ENCODE measurements around the gene PALLD. TPM values are rescaled to one million over a fixed set of nuclear protein-coding genes. Genes with fewer than 3 reads are reported as not detected.

PALLD gene
- total and polyA plus RNA-seq, 2 donors = 24.3 to 83.0 TPM

GRCh38 chr4:168682898-168683500 is 186.1 kb downstream of the PALLD start:
- WGBS = 91% methylated on average over 3 of the region's 3 CpGs

DNA sequence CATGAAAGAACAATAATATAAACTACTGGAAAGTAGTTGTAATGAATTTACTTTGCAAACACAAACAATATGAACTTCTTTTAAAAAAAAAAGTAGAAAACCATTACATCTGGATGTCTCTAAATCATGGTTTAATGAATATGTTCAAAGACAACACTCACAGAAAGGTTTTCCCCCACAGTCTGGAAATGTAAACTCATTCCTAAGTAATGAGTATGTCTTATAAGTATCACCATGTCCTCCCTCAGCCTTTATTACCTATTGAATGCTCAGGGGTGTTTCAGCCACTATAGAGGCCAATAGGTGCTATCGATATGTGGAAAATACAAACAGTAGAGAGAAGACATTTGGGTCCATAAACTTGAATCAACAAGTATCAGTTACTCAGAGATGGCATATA is 186.7 kb downstream of the PALLD start:
- H3K36me3 ChIP-seq (ENCODE audit: control insufficient read depth in 2 of 2, insufficient read depth in 2 of 2, low read length in 1 of 2) = peaks cover 0 to 2% of the 10 kb centered on the region in 2 donors
- DNase-seq (ENCODE audit: low read depth in 6 of 9, low spot score in 9 of 9) = no peak
- H3K27me3 ChIP-seq (ENCODE audit: control insufficient read depth in 2 of 2, insufficient read depth in 1 of 2, low read length in 1 of 2) = no peaks in the 10 kb centered on the region
- no peaks in the 10 kb centered on the region for H3K4me1 ChIP-seq (ENCODE audit: control insufficient read depth in 2 of 2, insufficient read depth in 2 of 2, low read length in 2 of 2)
- 98% methylated on average over 1 of the region's 1 CpG for WGBS
- H3K4me3 ChIP-seq (ENCODE audit: low read length in 2 of 2) = no peak overlapping the region
- no peaks in the 10 kb centered on the region for H3K9me3 ChIP-seq (ENCODE audit: control insufficient read depth in 2 of 2, insufficient read depth in 1 of 2, low read length in 1 of 2)
- no peak overlapping the region for H3K27ac ChIP-seq (ENCODE audit: low read depth in 1 of 2, low read length in 1 of 2)

More at GRCh38 chr4:168682898-168683500, 186.1 kb downstream of the PALLD start:
- DNase-seq (ENCODE audit: low read depth in 6 of 9, low spot score in 9 of 9) = no peak
- Histone ChIP-seq H3K27me3 (ENCODE audit: control insufficient read depth in 2 of 2, insufficient read depth in 1 of 2, low read length in 1 of 2) (no peaks in the 10 kb centered on the region), H3K27ac (ENCODE audit: low read depth in 1 of 2, low read length in 1 of 2) (no peak overlapping the region), H3K4me3 (ENCODE audit: low read length in 2 of 2) (no peak overlapping the region), H3K9me3 (ENCODE audit: control insufficient read depth in 2 of 2, insufficient read depth in 1 of 2, low read length in 1 of 2) (no peaks in the 10 kb centered on the region), H3K4me1 (ENCODE audit: control insufficient read depth in 2 of 2, insufficient read depth in 2 of 2, low read length in 2 of 2) (no peaks in the 10 kb centered on the region), H3K36me3 (ENCODE audit: control insufficient read depth in 2 of 2, insufficient read depth in 2 of 2, low read length in 1 of 2) (peaks cover 0 to 2% of the 10 kb centered on the region in 2 donors)

GRCh38 chr4:168685136-168685809 is 188.4 kb downstream of the PALLD start:
- Histone ChIP-seq H3K4me3 (ENCODE audit: low read length in 2 of 2) (no peak overlapping the region), H3K27ac (ENCODE audit: low read depth in 1 of 2, low read length in 1 of 2) (no peak overlapping the region), H3K4me1 (ENCODE audit: control insufficient read depth in 2 of 2, insufficient read depth in 2 of 2, low read length in 2 of 2) (no peaks in the 10 kb centered on the region), H3K27me3 (ENCODE audit: control insufficient read depth in 2 of 2, insufficient read depth in 1 of 2, low read length in 1 of 2) (no peaks in the 10 kb centered on the region), H3K36me3 (ENCODE audit: control insufficient read depth in 2 of 2, insufficient read depth in 2 of 2, low read length in 1 of 2) (peaks cover 0 to 3% of the 10 kb centered on the region in 2 donors), H3K9me3 (ENCODE audit: control insufficient read depth in 2 of 2, insufficient read depth in 1 of 2, low read length in 1 of 2) (no peaks in the 10 kb centered on the region)
- DNase-seq (ENCODE audit: low read depth in 6 of 9, low spot score in 9 of 9) = no peak
- WGBS = 78% methylated on average over 8 of the region's 8 CpGs

DNA sequence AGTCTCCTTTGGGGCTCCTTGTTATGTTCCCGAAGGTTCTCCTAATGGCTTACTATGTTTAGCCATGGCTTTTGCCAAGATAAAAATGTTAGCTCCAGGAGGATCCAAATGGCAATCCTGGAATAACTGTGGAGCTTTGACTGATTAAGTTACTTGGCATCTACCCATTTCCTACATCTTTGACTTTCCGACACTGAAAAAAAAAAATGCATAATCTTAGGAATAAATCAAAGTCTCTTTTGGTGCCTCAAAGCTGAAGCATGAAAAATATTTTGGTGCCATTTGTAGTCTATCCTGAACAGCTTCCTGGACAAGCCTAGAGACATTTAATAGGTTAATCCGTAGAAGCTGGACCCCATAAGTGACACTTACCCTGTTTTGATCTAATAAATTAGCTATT is 191.7 kb downstream of the PALLD start:
- no peaks in the 10 kb centered on the region for H3K27me3 ChIP-seq (ENCODE audit: control insufficient read depth in 2 of 2, insufficient read depth in 1 of 2, low read length in 1 of 2)
- 95% methylated on average over 3 of the region's 3 CpGs for WGBS
- no peaks in the 10 kb centered on the region for H3K9me3 ChIP-seq (ENCODE audit: control insufficient read depth in 2 of 2, insufficient read depth in 1 of 2, low read length in 1 of 2)
- no peak overlapping the region for H3K27ac ChIP-seq (ENCODE audit: low read depth in 1 of 2, low read length in 1 of 2)
- no peak overlapping the region for H3K4me3 ChIP-seq (ENCODE audit: low read length in 2 of 2)
- DNase-seq (ENCODE audit: low read depth in 6 of 9, low spot score in 9 of 9) = no peak
- no peaks in the 10 kb centered on the region for H3K4me1 ChIP-seq (ENCODE audit: control insufficient read depth in 2 of 2, insufficient read depth in 2 of 2, low read length in 2 of 2)
- H3K36me3 ChIP-seq (ENCODE audit: control insufficient read depth in 2 of 2, insufficient read depth in 2 of 2, low read length in 1 of 2) = peaks cover 0 to 16% of the 10 kb centered on the region in 2 donors

- Histone ChIP-seq H3K36me3 (ENCODE audit: control insufficient read depth in 2 of 2, insufficient read depth in 2 of 2, low read length in 1 of 2) (peaks cover 0 to 16% of the 10 kb centered on the region in 2 donors), H3K27me3 (ENCODE audit: control insufficient read depth in 2 of 2, insufficient read depth in 1 of 2, low read length in 1 of 2) (no peaks in the 10 kb centered on the region), H3K9me3 (ENCODE audit: control insufficient read depth in 2 of 2, insufficient read depth in 1 of 2, low read length in 1 of 2) (no peaks in the 10 kb centered on the region), H3K4me3 (ENCODE audit: low read length in 2 of 2) (no peak overlapping the region), H3K4me1 (ENCODE audit: control insufficient read depth in 2 of 2, insufficient read depth in 2 of 2, low read length in 2 of 2) (no peaks in the 10 kb centered on the region), H3K27ac (ENCODE audit: low read depth in 1 of 2, low read length in 1 of 2) (no peak overlapping the region)
- DNase-seq (ENCODE audit: low read depth in 6 of 9, low spot score in 9 of 9) = no peak
- WGBS = 96% methylated on average over 1 of the region's 1 CpG
These were observed 192.9 kb downstream of the PALLD start for GRCh38 chr4:168689791-168690190.

DNA sequence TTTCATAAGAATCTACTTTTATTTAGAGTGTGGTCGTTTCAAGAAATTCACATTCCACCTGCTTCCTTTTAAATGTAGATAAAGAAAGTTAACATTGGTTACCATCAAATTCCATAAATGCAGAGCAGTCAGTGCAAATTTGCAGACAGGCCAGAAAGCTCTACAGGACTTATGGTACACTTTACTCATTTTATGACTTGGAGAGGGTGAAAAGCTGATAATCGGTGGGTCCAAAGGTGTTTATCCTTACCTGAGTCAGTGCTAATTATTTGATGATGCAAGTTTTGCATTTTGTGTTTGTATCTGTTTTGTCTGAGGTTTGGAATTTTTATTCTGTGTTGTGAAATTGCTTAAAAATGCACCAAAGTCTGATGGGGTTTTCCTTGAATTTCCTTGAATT is 193.3 kb downstream of the PALLD start:
- H3K4me3 ChIP-seq (ENCODE audit: low read length in 2 of 2) = no peak overlapping the region
- no peaks in the 10 kb centered on the region for H3K9me3 ChIP-seq (ENCODE audit: control insufficient read depth in 2 of 2, insufficient read depth in 1 of 2, low read length in 1 of 2)
- H3K4me1 ChIP-seq (ENCODE audit: control insufficient read depth in 2 of 2, insufficient read depth in 2 of 2, low read length in 2 of 2) = no peaks in the 10 kb centered on the region
- H3K36me3 ChIP-seq (ENCODE audit: control insufficient read depth in 2 of 2, insufficient read depth in 2 of 2, low read length in 1 of 2) = peaks cover 0 to 14% of the 10 kb centered on the region in 2 donors
- DNase-seq (ENCODE audit: low read depth in 6 of 9, low spot score in 9 of 9) = no peak
- H3K27ac ChIP-seq (ENCODE audit: low read depth in 1 of 2, low read length in 1 of 2) = no peak overlapping the region
- H3K27me3 ChIP-seq (ENCODE audit: control insufficient read depth in 2 of 2, insufficient read depth in 1 of 2, low read length in 1 of 2) = no peaks in the 10 kb centered on the region
- 47% methylated on average over 2 of the region's 2 CpGs for WGBS

GRCh38 chr4:168691631-168692369 is 194.9 kb downstream of the PALLD start:
- 96% methylated on average over 6 of the region's 6 CpGs for WGBS
- Histone ChIP-seq H3K9me3 (ENCODE audit: control insufficient read depth in 2 of 2, insufficient read depth in 1 of 2, low read length in 1 of 2) (no peaks in the 10 kb centered on the region), H3K4me1 (ENCODE audit: control insufficient read depth in 2 of 2, insufficient read depth in 2 of 2, low read length in 2 of 2) (no peaks in the 10 kb centered on the region), H3K36me3 (ENCODE audit: control insufficient read depth in 2 of 2, insufficient read depth in 2 of 2, low read length in 1 of 2) (peaks cover 0 to 13% of the 10 kb centered on the region in 2 donors), H3K4me3 (ENCODE audit: low read length in 2 of 2) (no peak overlapping the region), H3K27ac (ENCODE audit: low read depth in 1 of 2, low read length in 1 of 2) (no peak overlapping the region), H3K27me3 (ENCODE audit: control insufficient read depth in 2 of 2, insufficient read depth in 1 of 2, low read length in 1 of 2) (no peaks in the 10 kb centered on the region)
- no peak for DNase-seq (ENCODE audit: low read depth in 6 of 9, low spot score in 9 of 9)

DNA sequence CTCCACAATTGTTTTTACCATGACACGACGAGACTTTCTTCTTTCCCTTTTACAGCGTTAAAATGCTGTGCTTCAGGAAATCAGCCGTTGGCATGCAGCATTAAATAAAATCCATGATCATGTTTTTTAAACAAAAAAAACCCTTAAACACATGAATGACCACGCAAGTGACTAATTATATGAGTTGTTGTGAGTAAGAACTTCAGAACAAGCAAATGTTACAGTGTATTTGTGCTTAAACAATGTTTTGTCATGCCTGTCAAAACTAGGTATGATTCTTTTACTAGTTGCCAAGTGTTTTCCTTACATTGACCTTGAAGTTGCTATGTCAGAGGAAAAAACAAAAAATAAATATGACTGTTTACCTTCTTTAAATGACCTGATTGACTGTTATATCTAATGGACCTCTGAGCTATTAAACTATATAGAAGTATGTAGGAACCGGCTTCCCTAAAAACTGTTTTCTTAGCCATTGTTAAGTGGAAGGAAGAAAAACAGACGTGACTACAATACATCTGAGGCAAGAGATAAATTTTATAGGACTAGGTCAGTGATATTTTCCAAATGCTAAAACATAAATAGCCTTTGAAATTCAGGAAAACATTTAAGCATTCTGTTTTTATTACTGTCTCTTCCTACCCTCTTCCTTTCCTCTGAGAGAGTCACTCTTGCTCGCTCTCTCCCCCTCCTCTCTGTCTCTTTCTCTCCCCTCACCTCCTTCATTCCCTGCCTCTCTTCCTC is 197.1 kb downstream of the PALLD start:
- Histone ChIP-seq H3K36me3 (ENCODE audit: control insufficient read depth in 2 of 2, insufficient read depth in 2 of 2, low read length in 1 of 2) (peaks cover 0 to 13% of the 10 kb centered on the region in 2 donors), H3K27ac (ENCODE audit: low read depth in 1 of 2, low read length in 1 of 2) (no peak overlapping the region), H3K4me3 (ENCODE audit: low read length in 2 of 2) (no peak overlapping the region), H3K27me3 (ENCODE audit: control insufficient read depth in 2 of 2, insufficient read depth in 1 of 2, low read length in 1 of 2) (no peaks in the 10 kb centered on the region), H3K9me3 (ENCODE audit: control insufficient read depth in 2 of 2, insufficient read depth in 1 of 2, low read length in 1 of 2) (no peaks in the 10 kb centered on the region), H3K4me1 (ENCODE audit: control insufficient read depth in 2 of 2, insufficient read depth in 2 of 2, low read length in 2 of 2) (no peaks in the 10 kb centered on the region)
- DNase-seq (ENCODE audit: low read depth in 6 of 9, low spot score in 9 of 9) = no peak
- WGBS = 59% methylated on average over 8 of the region's 8 CpGs
